H1 (cell line): ENCODE data around the gene CDKN2B. TPM values are rescaled to one million over a fixed set of nuclear protein-coding genes. Genes with fewer than 3 reads are reported as not detected.

Experiments
- CTCF ChIA-PET: fragments of 300-600 bp; sonication (Branson Sonifier 250); formaldehyde crosslinking; loops from one replicate; lab custom pipeline; 2021; ENCODE audit not compliant: partially characterized antibody; lab: Charles Lee
- POLR2A ChIA-PET: fragments of 300-600 bp; sonication (Branson Sonifier 250); formaldehyde crosslinking; loops from one replicate; lab custom pipeline; 2021; ENCODE audit warnings: inconsistent platforms; ENCODE audit not compliant: partially characterized antibody; lab: Charles Lee
- DNase-seq, 2 experiments: peaks; one replicate each; pipeline versions ENCODE4 v3.0.0 to v3.0.0-alpha.2; 2010 to 2022; ENCODE audit warnings: low spot score in 2 of 2, low read depth in 1 of 2, mixed read lengths in 1 of 2
- FAIRE-seq: peaks from 2 replicates; lab custom pipeline; 2011; peaks lifted over from hg19 to GRCh38; lab: Jason Lieb, UNC
- H2AFZ ChIP-seq: 2 replicates; pipeline ENCODE4 v1.8.1; 2012; ENCODE audit warnings: low read length, inconsistent platforms
- H2AK5ac ChIP-seq: 2 replicates; pipeline ENCODE4 v1.6.1; 2013; ENCODE audit warnings: low read depth, low read length
- H2BK120ac ChIP-seq: replicated peaks from 2 replicates; pipeline ENCODE3; 2013; ENCODE audit warnings: low read depth, low read length, inconsistent platforms
- H2BK12ac ChIP-seq: 2 replicates; pipeline ENCODE4 v1.6.1; 2013; ENCODE audit warnings: low read depth, low read length
- H2BK15ac ChIP-seq: 2 replicates; pipeline ENCODE4 v1.6.1; 2013; ENCODE audit warnings: low read length
- H2BK20ac ChIP-seq: 2 replicates; pipeline ENCODE4 v1.6.1; 2013; ENCODE audit warnings: low read length
- H2BK5ac ChIP-seq: 2 replicates; pipeline ENCODE4 v1.6.1; 2013; ENCODE audit warnings: low read depth, low read length
- H3K14ac ChIP-seq: 2 replicates; pipeline ENCODE4 v1.6.1; 2013; ENCODE audit warnings: inconsistent platforms; ENCODE audit not compliant: insufficient read length
- H3K18ac ChIP-seq: 2 replicates; pipeline ENCODE4 v1.6.1; 2013; ENCODE audit warnings: low read length; ENCODE audit errors: extremely low read depth
- H3K23ac ChIP-seq: 2 replicates; pipeline ENCODE4 v1.6.1; 2013; ENCODE audit warnings: inconsistent platforms; ENCODE audit not compliant: insufficient read length
- H3K23me2 ChIP-seq: 2 replicates; pipeline ENCODE4 v1.6.1; 2013; ENCODE audit warnings: low read depth, low read length
- H3K27ac ChIP-seq: 2 replicates; pipeline ENCODE4 v1.6.1; 2011; ENCODE audit warnings: low read depth, low read length, inconsistent platforms
- H3K27me3 ChIP-seq, 4 experiments: replicated peaks in 1 of 4; 1 replicate in 1 of 4; 2 replicates in 3 of 4; pipeline versions ENCODE4 v1.6.1 to v1.8.1; 2011 to 2013; ENCODE audit warnings: low read length in 3 of 4, mild to moderate bottlenecking in 3 of 4, inconsistent platforms in 2 of 4, mixed read lengths in 2 of 4, moderate library complexity in 1 of 4; ENCODE audit not compliant: control insufficient read depth in 3 of 4, insufficient read depth in 3 of 4; ENCODE audit errors: extremely low read depth in 1 of 4
- H3K36me3 ChIP-seq, 4 experiments: 2 replicates each; pipeline versions ENCODE4 v1.6.1 to v1.8.1; 2011 to 2013; ENCODE audit warnings: mild to moderate bottlenecking in 4 of 4, low read length in 3 of 4, moderate library complexity in 2 of 4, control low read depth in 1 of 4, inconsistent platforms in 1 of 4; ENCODE audit not compliant: insufficient read depth in 4 of 4, control insufficient read depth in 2 of 4
- H3K4ac ChIP-seq: replicated peaks from 2 replicates; pipeline ENCODE3; 2013; ENCODE audit warnings: low read length, low read depth, mixed read lengths, inconsistent platforms; ENCODE audit not compliant: insufficient read length
- H3K4me1 ChIP-seq, 4 experiments: replicated peaks in 1 of 4; 1 replicate in 1 of 4; 2 replicates in 3 of 4; pipeline versions ENCODE4 v1.6.1 to v1.8.1; 2011 to 2013; ENCODE audit warnings: low read length in 3 of 4, inconsistent platforms in 2 of 4, mixed read lengths in 1 of 4; ENCODE audit not compliant: insufficient read depth in 4 of 4, control insufficient read depth in 3 of 4
- H3K4me2 ChIP-seq, 2 experiments: 2 replicates each; pipeline versions ENCODE4 v1.6.1 to v1.8.1; 2011 to 2013; ENCODE audit warnings: low read depth in 2 of 2, low read length in 2 of 2, control low read depth in 1 of 2, inconsistent platforms in 1 of 2, mild to moderate bottlenecking in 1 of 2; ENCODE audit not compliant: insufficient read depth in 1 of 2
- H3K4me3 ChIP-seq, 4 experiments: fragments of 200-600, 300-600 bp in 1 of 4; sonication (generic), shearing (Covaris generic), sonication (Bioruptor Twin) in 1 of 4; 2 replicates each; pipeline versions ENCODE4 v1.5.1 to v1.8.1; 2011 to 2016; ENCODE audit warnings: low read length in 4 of 4, low read depth in 3 of 4, control low read depth in 2 of 4, inconsistent platforms in 2 of 4, mild to moderate bottlenecking in 2 of 4, mixed read lengths in 1 of 4, moderate library complexity in 1 of 4; ENCODE audit not compliant: insufficient read depth in 2 of 4; ENCODE audit errors: extremely low read depth in 1 of 4
- H3K56ac ChIP-seq: replicated peaks from 2 replicates; pipeline ENCODE3; 2013; ENCODE audit warnings: low read depth, mild to moderate bottlenecking, mixed read lengths, low read length, inconsistent platforms; ENCODE audit not compliant: insufficient read length
- H3K79me1 ChIP-seq: 2 replicates; pipeline ENCODE4 v1.6.1; 2013; ENCODE audit warnings: low read depth, low read length, control low read depth
- H3K79me2 ChIP-seq, 2 experiments: 2 replicates each; pipeline versions ENCODE4 v1.6.1 to v1.8.1; 2012 to 2013; ENCODE audit warnings: low read length in 2 of 2, mild to moderate bottlenecking in 2 of 2, inconsistent platforms in 1 of 2; ENCODE audit not compliant: insufficient read depth in 2 of 2, control insufficient read depth in 1 of 2
- H3K9ac ChIP-seq, 4 experiments: replicated peaks in 1 of 4; 1 replicate in 1 of 4; 2 replicates in 3 of 4; pipeline versions ENCODE4 v1.6.1 to v1.8.1; 2011 to 2013; ENCODE audit warnings: low read depth in 3 of 4, low read length in 3 of 4, control low read depth in 2 of 4, mild to moderate bottlenecking in 2 of 4, moderate library complexity in 2 of 4, inconsistent platforms in 1 of 4; ENCODE audit errors: extremely low read depth in 1 of 4
- H3K9me3 ChIP-seq, 2 experiments: 2 replicates each; pipeline versions ENCODE4 v1.6.1 to v1.8.1; 2012 to 2013; ENCODE audit warnings: mild to moderate bottlenecking in 2 of 2, moderate library complexity in 2 of 2, control low read depth in 1 of 2, inconsistent platforms in 1 of 2, low read depth in 1 of 2, low read length in 1 of 2, mixed read lengths in 1 of 2; ENCODE audit not compliant: insufficient read depth in 2 of 2
- H4K20me1 ChIP-seq, 2 experiments: replicated peaks in 1 of 2; 2 replicates each; pipeline versions ENCODE3 to v1.8.1; 2011 to 2013; ENCODE audit warnings: inconsistent platforms in 2 of 2, low read length in 2 of 2, mild to moderate bottlenecking in 1 of 2; ENCODE audit not compliant: insufficient read depth in 2 of 2, control insufficient read depth in 1 of 2
- H4K5ac ChIP-seq: 2 replicates; pipeline ENCODE4 v1.6.1; 2013; ENCODE audit warnings: low read length, low read depth, mixed read lengths, inconsistent platforms; ENCODE audit not compliant: insufficient read length
- H4K8ac ChIP-seq: 2 replicates; pipeline ENCODE4 v1.8.0; 2013; ENCODE audit warnings: mild to moderate bottlenecking, moderate library complexity, low read length, inconsistent platforms; ENCODE audit not compliant: insufficient read depth; ENCODE audit errors: extremely low read depth
- H4K91ac ChIP-seq: replicated peaks from 2 replicates; pipeline ENCODE3; 2013; ENCODE audit warnings: low read length, mixed read lengths, inconsistent platforms; ENCODE audit not compliant: insufficient read length
- CBX8 ChIP-seq: fragments of 300-800, 300-1000 bp; sonication (generic); IDR thresholded peaks from 2 replicates; pipeline ENCODE4 v1.7.1; 2016; ENCODE audit warnings: low read depth, low read length, borderline replicate concordance
- CTCF ChIP-seq, 3 experiments: IDR thresholded peaks; 1 replicate in 2 of 3; 2 replicates in 1 of 3; pipeline versions ENCODE4 v1.5.1 to v1.6.1; 2011; ENCODE audit warnings: low read length in 3 of 3, mild to moderate bottlenecking in 3 of 3, inconsistent platforms in 2 of 3, low read depth in 1 of 3, moderate library complexity in 1 of 3; ENCODE audit not compliant: insufficient read depth in 1 of 3; ENCODE audit errors: control extremely low read depth in 1 of 3
- KDM4A ChIP-seq: IDR thresholded peaks from one replicate; pipeline ENCODE4 v1.7.1; 2012; ENCODE audit warnings: low read depth, mild to moderate bottlenecking, moderate library complexity, low read length, inconsistent platforms; ENCODE audit not compliant: severe bottlenecking
- POLR2AphosphoS5 ChIP-seq: IDR thresholded peaks from 2 replicates; pipeline ENCODE4 v1.6.1; 2011; ENCODE audit warnings: low read depth, low read length
- RXRA ChIP-seq: IDR thresholded peaks from 2 replicates; pipeline ENCODE4 v1.6.1; 2011; ENCODE audit warnings: low read depth, mild to moderate bottlenecking, low read length, moderate library complexity; ENCODE audit not compliant: insufficient read depth
- TAF1 ChIP-seq: IDR thresholded peaks from 2 replicates; pipeline ENCODE4 v1.6.1; 2011; ENCODE audit warnings: mild to moderate bottlenecking, low read depth, low read length
- WGBS, 2 experiments: shearing (Covaris generic) in 1 of 2; methylation state at CpG; one replicate each; pipeline versions ENCODE4 v1.1.6 to v1.1.7; 2013 to 2015; ENCODE audit warnings: low lambda C conversion rate in 2 of 2, mixed read lengths in 2 of 2, inconsistent platforms in 1 of 2, low coverage in 1 of 2, missing lambda C conversion rate in 1 of 2; ENCODE audit not compliant: insufficient replicate concordance in 2 of 2, insufficient coverage in 1 of 2, insufficient read length in 1 of 2; ENCODE audit errors: extremely low coverage in 1 of 2, missing lambda C conversion rate in 1 of 2; 5-methylcytosine and 5-hydroxymethylcytosine counted together
- polyA plus RNA-seq, 7 experiments: library from polyadenylated mRNA; depleted of rRNA in 3 of 7; stranded (reverse) in 5 of 7; unstranded in 2 of 7; fragments of >200 nt in 5 of 7; fragments of 200-250 nt in 2 of 7; gene quantifications; 1 replicate in 5 of 7; 2 replicates in 1 of 7; 4 replicates in 1 of 7; pipeline versions ENCODE4 v1.2.1 to v1.2.3, GENCODE V29; 2011 to 2013; ENCODE audit warnings: missing spikeins in 2 of 7, mixed read lengths in 2 of 7
- total RNA-seq: library from RNA; stranded (reverse); fragmentation: NEBNext Ultra II Directional; extraction: Animal tissue kit (Norgen Biotek cat#: 25700); gene quantifications from 2 replicates; pipeline ENCODE4 v1.2.1, GENCODE V29; 2021

Gene CDKN2B
- total and polyA plus RNA-seq, 2 of the 8 experiments (the other 6 are each of a cell fraction or from before 2014, with no cell fraction given), result 0.20 to 0.88 TPM

- FAIRE-seq (no peak), DNase-seq (no peak)
- Histone ChIP-seq H3K27ac (no peak overlapping the region), H3K9me3 (no peaks in the 10 kb centered on the region), H2BK120ac (no peak overlapping the region), H3K4ac (no peak overlapping the region), H3K79me1 (no peaks in the 10 kb centered on the region), H4K8ac (0 out of 2 replicates have a peak overlapping the region, but pooled peaks have one; percentile 74), H3K27me3 (no peaks in the 10 kb centered on the region), H3K23me2 (no peaks in the 10 kb centered on the region), H4K5ac (no peak overlapping the region), H2AK5ac (no peak overlapping the region), H2AFZ (no peak overlapping the region), H3K56ac (no peak overlapping the region), H4K91ac (no peak overlapping the region), H3K4me3 (no peak overlapping the region), H2BK5ac (no peak overlapping the region), H2BK20ac (no peak overlapping the region), H3K14ac (no peak overlapping the region), H2BK15ac (no peak overlapping the region), H3K9ac (no peak overlapping the region), H3K79me2 (no peaks in the 10 kb centered on the region), H4K20me1 (no peaks in the 10 kb centered on the region), H3K18ac (no peak overlapping the region), H3K36me3 (no peaks in the 10 kb centered on the region), H2BK12ac (no peak overlapping the region), H3K4me2 (no peak overlapping the region), H3K23ac (no peak overlapping the region), H3K4me1 (no peaks in the 10 kb centered on the region)
- TF ChIP-seq TAF1, result no peak
- TF ChIP-seq POLR2AphosphoS5, result no peak
- TF ChIP-seq CBX8, result no peak
- TF ChIP-seq RXRA, result no peak
- no peak for TF ChIP-seq KDM4A
- TF ChIP-seq CTCF (IDR thresholded peaks at IDR 0.05; ENCODE audit: control extremely low read depth in 1 of 3, insufficient read depth in 1 of 3, low read depth in 1 of 3, low read length in 3 of 3), result no peak
- ChIA-PET POLR2A (no interaction called here), CTCF (interaction anchor here (0.6 to 2.6 kb wide), 3 partner anchors 22 to 218 kb away, joined by 3 to 13 read pairs (median 4); partner anchors contain the start of gene CDKN2B)
- 91 to 100% methylated on average over 1 to 4 of the region's 4 CpGs for WGBS, 2 experiments
These were observed 22.7 kb upstream of the CDKN2B start for GRCh38 chr9:22031655-22032411.
